Hematopoietic multipotent progenitor cell treated with erythropoietin and hydrocortisone succinate and interleukin-3 and kit ligand, for 15 days (in vitro differentiated cells): ENCODE data around the gene ATP6V1G2.

Experiments
- DNase-seq: peaks from one replicate; pipeline ENCODE4 v3.0.0-alpha.2; 2015; ENCODE audit warnings: low spot score

The ATP6V1G2 gene

GRCh38 chr6:31547727-31548543 lies 1.5 kb upstream of the ATP6V1G2 start:
- no peak for DNase-seq

- DNase-seq = peak; percentile 93
Observed at GRCh38 chr6:31546958-31547726, 734 bp upstream of the ATP6V1G2 start, which contains the start of gene NFKBIL1. Gene NFKBIL1 (plus strand): TSS chr6:31547608. CDS start chr6:31547695, 87 bp downstream.

- no peak for DNase-seq
Observed at GRCh38 chr6:31545291-31545690, 1.1 kb downstream of the ATP6V1G2 start.

GRCh38 chr6:31544676-31545075 lies 1.7 kb downstream of the ATP6V1G2 start:
- no peak for DNase-seq

GRCh38 chr6:31543639-31544038 lies 2.8 kb downstream of the ATP6V1G2 start:
- DNase-seq = no peak

GRCh38 chr6:31541658-31542521 lies 4.5 kb downstream of the ATP6V1G2 start, which contains the start of gene DDX39B:
Gene DDX39B (minus strand): TSS chr6:31542003. CDS start chr6:31540532, 1,471 bp downstream.
- peak; percentile 97 for DNase-seq

DNA sequence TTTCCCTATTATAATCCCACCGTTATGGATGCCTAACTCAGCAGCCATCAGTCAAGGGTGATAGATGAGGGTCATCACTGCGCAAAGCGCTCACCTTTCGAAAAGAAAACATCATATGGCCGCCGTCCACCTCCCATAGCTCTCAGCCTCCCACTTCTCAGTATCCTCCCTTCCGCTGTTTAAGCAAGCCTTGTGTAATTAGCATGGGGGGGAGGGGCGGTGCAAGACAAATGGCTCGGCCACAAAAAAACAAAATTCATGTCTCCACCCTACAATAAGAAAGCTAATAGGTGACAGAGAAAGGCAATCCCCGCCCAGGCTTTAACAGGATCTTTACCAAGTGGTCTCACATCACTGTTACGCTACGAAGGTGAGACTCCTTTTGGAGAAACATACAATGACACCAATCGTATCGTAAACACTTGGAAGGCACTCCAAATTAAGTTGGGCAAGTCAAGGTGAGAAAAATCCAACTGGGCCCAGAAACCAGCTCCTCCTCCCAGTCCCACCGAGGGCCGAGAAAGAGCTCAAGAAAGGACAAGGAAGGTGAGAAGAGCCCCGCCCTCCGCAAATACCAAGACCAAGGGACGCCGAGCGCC lies 5.2 kb downstream of the ATP6V1G2 start:
- DNase-seq = peak; percentile 42

DNA sequence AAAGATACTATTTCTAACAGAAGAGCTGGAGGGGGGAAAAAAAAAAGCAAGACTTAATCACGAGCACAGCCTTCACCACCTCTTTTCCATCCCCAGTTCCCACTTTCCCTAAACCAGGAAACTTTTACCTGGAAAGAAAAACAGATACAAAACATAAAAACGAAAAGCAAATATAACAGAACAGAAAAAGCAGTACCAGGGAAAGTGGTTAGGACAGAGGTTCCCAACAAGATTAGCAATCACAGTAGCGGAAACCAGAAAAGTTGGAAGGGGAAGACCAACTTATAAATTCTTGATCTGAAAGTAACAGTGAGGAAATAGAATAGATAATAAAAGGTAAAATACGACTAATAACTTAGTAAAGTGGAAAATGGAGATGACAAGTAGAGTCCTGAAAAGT lies 5.8 kb downstream of the ATP6V1G2 start:
- DNase-seq = no peak

DNA sequence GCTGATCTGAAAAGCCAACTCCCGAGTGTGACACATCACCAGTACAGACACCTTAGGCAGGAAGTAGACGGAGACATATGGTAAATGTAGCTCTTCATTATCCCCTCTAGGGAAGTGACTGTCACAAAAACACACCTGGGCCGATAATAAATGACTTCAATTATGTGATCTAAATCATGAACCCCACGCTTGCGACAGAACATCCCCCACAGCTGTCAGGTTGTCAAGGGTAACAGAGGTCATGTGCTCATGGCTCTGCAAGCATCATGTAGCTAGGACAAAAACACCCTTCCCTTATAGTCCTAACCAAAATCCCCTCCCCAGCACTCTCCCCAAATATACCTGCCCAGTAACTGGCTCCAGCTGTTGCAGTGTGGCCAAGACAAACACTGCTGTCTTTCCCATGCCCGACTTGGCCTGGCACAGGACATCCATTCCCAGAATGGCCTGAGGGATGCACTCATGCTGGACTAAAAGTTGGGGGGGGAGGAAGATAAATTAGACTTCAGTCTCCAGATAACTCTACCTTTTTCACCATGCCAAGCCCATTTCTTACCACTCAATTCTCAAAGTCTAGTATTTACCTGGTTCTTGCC lies 7.5 kb downstream of the ATP6V1G2 start:
- DNase-seq = no peak

GRCh38 chr6:31535538-31536324 lies 10.7 kb downstream of the ATP6V1G2 start:
- no peak for DNase-seq

GRCh38 chr6:31534521-31535040 lies 11.8 kb downstream of the ATP6V1G2 start:
- no peak for DNase-seq

DNA sequence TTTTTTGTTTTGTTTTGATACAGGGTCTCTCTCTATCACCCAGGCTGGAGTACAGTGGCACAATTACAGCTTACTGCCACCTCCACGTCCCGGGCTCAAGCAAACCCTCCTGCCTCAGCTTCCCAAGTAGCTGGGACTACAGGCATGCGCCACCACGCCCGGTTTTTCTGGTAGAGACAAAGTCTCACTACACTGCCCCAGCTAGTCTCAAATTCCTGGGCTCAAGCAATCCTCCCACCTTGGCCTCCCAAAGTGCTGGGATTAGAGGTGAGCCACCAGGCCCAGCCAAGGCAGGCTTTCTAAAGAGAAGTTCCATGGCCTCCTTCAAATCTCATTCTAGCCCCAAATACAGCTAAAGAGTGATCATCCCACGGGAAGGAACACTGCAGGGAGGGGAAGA lies 12.4 kb downstream of the ATP6V1G2 start:
- DNase-seq = no peak

GRCh38 chr6:31533455-31533841 lies 13.0 kb downstream of the ATP6V1G2 start:
- no peak for DNase-seq

GRCh38 chr6:31532644-31533454 lies 13.6 kb downstream of the ATP6V1G2 start:
- no peak for DNase-seq

DNA sequence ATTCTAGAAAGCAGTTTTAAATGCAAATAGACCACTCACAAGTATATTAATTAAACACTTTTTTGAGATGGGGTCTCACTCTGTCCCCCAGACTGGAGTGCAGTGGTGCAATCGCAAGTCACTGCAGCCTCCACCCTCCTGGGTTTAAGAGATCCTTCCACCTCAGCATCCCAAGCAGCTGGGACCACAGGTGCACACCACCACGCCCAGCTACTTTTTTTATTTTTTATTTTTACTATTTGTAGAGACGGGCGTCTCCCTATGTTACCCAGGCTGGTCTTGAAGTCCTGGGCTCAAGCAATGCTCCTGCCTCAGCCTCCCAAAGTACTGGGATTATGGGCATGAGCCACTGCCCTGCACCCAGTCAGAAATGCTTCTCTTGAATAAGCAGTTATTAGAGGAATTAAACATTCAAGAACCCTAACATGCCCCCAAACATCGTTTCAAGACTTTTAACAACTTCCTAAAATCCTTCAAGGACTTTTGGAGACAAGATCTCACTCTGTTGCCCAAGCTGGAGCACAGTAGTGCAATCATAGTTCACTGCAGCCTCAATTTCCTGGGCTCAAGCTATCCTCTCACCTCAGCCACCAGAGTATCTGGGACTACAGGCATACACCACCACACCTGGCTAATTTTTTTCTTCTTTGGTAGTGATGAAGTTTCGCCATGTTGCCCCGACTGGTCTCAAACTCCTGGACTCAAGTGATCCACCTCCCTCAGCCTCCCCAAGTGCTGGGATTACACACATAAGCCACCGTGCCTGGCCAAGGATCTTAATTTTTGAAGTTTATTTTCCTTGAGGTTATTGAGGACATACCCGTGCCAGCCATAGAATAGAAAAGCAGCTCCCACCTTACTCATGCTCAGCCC lies 14.4 kb downstream of the ATP6V1G2 start:
- no peak for DNase-seq

- no peak for DNase-seq
Observed at GRCh38 chr6:31531162-31531561, 15.2 kb downstream of the ATP6V1G2 start.

GRCh38 chr6:31530659-31531058 lies 15.7 kb downstream of the ATP6V1G2 start:
- DNase-seq = no peak
